Measurements from ENCODE around the gene S100A14. TPM values are rescaled to one million over a fixed set of nuclear protein-coding genes. Genes with fewer than 3 reads are reported as not detected.

S100A14 gene
- total RNA-seq, 1 experiment from 2014 or later, result 0.63 TPM

GRCh38 chr1:153636312-153636711 is 20.2 kb upstream of the S100A14 start:
- no CpG with 5 or more reads among the region's 9 CpGs for WGBS (ENCODE audit: extremely low coverage, insufficient read length, low lambda C conversion rate)
- Histone ChIP-seq H3K14ac (ENCODE audit: insufficient read depth, low read length) (no peak overlapping the region), H4K5ac (ENCODE audit: insufficient read length, low read depth, low read length) (no peak overlapping the region), H3K27ac (ENCODE audit: insufficient read length, low read depth, low read length) (no peak overlapping the region), H2BK120ac (ENCODE audit: low read depth, low read length, poor library complexity, severe bottlenecking) (no peak overlapping the region), H3K27me3 (ENCODE audit: insufficient read depth, low read length) (no peaks in the 10 kb centered on the region), H2BK20ac (ENCODE audit: low read depth, low read length, poor library complexity, severe bottlenecking) (no peak overlapping the region), H2AFZ (ENCODE audit: low read length) (no peak overlapping the region), H4K8ac (replicated peaks; ENCODE audit: insufficient read length, low read depth, low read length) (no peak overlapping the region), H3K79me2 (ENCODE audit: insufficient read depth, low read length) (peaks cover 4% of the 10 kb centered on the region; the same call in 1 of the 2 replicates), H3K79me1 (ENCODE audit: insufficient read depth, low read depth, low read length, poor library complexity, severe bottlenecking) (no peaks in the 10 kb centered on the region), H3K56ac (ENCODE audit: insufficient read length, low read depth, low read length) (no peak overlapping the region), H2BK15ac (ENCODE audit: low read depth, low read length) (no peak overlapping the region), H3K9me3 (ENCODE audit: control insufficient read depth, low read depth, low read length) (no peaks in the 10 kb centered on the region), H2BK5ac (ENCODE audit: insufficient read length, low read length) (no peak overlapping the region), H3K4ac (ENCODE audit: low read depth, low read length) (no peak overlapping the region), H4K20me1 (ENCODE audit: control insufficient read depth, insufficient read depth, insufficient read length) (no peaks in the 10 kb centered on the region), H3K4me2 (ENCODE audit: insufficient read depth, insufficient read length, low read length) (no peak overlapping the region), H3K23me2 (ENCODE audit: insufficient read length, low read depth, low read length, poor library complexity, severe bottlenecking) (peaks cover 12% of the 10 kb centered on the region), H3K9ac (ENCODE audit: extremely low read depth, insufficient read length, low read length) (no peak overlapping the region), H2AK5ac (ENCODE audit: insufficient read length, low read length) (no peak overlapping the region), H4K91ac (ENCODE audit: insufficient read length, low read depth, low read length) (no peak overlapping the region), H3K4me1 (ENCODE audit: insufficient read depth, low read length) (no peaks in the 10 kb centered on the region), H2BK12ac (ENCODE audit: insufficient read length, low read depth, low read length) (no peak overlapping the region), H3K18ac (ENCODE audit: insufficient read length, low read depth, low read length) (no peak overlapping the region), H3K23ac (ENCODE audit: insufficient read length, low read depth, low read length) (no peak overlapping the region), H3T11ph (ENCODE audit: low read length) (no peak overlapping the region)
- H3K27ac Mint-ChIP-seq, result no peak overlapping the region; a peak in 1 of 7 replicates
- TF ChIP-seq, protein P1, sequence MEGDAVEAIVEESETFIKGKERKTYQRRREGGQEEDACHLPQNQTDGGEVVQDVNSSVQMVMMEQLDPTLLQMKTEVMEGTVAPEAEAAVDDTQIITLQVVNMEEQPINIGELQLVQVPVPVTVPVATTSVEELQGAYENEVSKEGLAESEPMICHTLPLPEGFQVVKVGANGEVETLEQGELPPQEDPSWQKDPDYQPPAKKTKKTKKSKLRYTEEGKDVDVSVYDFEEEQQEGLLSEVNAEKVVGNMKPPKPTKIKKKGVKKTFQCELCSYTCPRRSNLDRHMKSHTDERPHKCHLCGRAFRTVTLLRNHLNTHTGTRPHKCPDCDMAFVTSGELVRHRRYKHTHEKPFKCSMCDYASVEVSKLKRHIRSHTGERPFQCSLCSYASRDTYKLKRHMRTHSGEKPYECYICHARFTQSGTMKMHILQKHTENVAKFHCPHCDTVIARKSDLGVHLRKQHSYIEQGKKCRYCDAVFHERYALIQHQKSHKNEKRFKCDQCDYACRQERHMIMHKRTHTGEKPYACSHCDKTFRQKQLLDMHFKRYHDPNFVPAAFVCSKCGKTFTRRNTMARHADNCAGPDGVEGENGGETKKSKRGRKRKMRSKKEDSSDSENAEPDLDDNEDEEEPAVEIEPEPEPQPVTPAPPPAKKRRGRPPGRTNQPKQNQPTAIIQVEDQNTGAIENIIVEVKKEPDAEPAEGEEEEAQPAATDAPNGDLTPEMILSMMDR (conservative IDR thresholded peaks at IDR 0.05), result no peak
- peaks cover 0 to 3% of the 10 kb centered on the region in 2 experiments; a peak in 1 of 5 replicates for H3K9me3 Mint-ChIP-seq
- H3K36me3 Mint-ChIP-seq (ENCODE audit: insufficient read depth in 1 of 3, low read depth in 3 of 3), result peaks cover 43 to 71% (median 59%) of the 10 kb centered on the region in 3 experiments
- peak overlapping the region; percentile 75 to 99; a peak in 3 of 5 replicates for H3K4me3 Mint-ChIP-seq
- peaks cover 13 to 16% of the 10 kb centered on the region in 2 experiments for H3K4me1 Mint-ChIP-seq
- no peak for DNase-seq
- no peaks in the 10 kb centered on the region for H3K27me3 Mint-ChIP-seq (ENCODE audit: low read depth)
